GM10248 (cell line): ENCODE results near the gene SLC25A51.

ENCODE experiments used
- CTCF ChIA-PET: fragments of 300-600 bp; sonication (Branson Sonifier 250); formaldehyde crosslinking; extraction: SDS; loops from one replicate; lab custom pipeline; 2021; ENCODE audit warnings: antibody characterized with exemption; lab: Yijun Ruan, JAX
- POLR2A ChIA-PET: fragments of 350-650 bp; sonication (Branson Sonifier 250); formaldehyde crosslinking; extraction: SDS; loops from one replicate; lab custom pipeline; 2020; ENCODE audit warnings: antibody characterized with exemption; lab: Yijun Ruan, JAX
- DNase-seq: peaks from one replicate; pipeline ENCODE4 v3.0.0; 2012; ENCODE audit errors: extremely low spot score
- TF ChIP-seq, protein P1 (sequence below): IDR thresholded peaks from 2 replicates; pipeline ENCODE4 v1.5.1; 2012; ENCODE audit warnings: mild to moderate bottlenecking, low read depth; ENCODE audit errors: extremely low read depth, missing control alignments, control extremely low read depth

SLC25A51 gene

DNA sequence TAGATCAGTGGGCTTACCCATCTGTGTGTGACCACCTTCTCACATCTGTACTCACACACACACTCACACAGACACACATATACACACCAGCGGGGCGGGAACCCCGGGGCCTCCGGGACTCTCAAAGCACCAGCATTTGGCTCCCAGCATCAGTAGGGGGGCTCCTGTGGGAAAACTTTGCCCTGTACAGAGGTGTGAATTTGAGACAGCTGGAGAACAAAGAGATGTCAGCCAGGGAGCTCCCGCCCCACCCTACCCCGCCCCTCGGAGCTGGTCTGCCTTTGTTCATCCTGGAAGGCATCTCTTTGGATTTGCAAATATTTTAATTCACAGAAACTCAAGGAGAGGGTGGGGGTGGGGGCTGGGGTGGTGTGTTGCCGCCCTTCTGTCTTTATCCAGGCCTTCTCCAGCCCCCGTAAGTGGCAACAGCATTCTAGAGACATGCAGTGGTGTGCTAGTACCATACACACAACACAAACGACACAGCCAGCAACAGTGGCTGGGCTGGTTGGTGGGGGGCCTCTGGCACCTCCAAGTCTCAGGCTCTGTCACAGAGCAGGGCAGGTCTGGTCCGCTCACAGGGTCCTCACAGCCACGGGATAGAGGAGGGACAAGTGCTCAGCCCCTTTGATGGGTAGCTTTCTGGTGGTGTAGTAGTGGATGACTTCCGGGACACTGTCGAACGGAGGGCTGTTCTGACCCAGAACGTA lies 15.5 kb upstream of the SLC25A51 start:
- TF ChIP-seq, protein P1, sequence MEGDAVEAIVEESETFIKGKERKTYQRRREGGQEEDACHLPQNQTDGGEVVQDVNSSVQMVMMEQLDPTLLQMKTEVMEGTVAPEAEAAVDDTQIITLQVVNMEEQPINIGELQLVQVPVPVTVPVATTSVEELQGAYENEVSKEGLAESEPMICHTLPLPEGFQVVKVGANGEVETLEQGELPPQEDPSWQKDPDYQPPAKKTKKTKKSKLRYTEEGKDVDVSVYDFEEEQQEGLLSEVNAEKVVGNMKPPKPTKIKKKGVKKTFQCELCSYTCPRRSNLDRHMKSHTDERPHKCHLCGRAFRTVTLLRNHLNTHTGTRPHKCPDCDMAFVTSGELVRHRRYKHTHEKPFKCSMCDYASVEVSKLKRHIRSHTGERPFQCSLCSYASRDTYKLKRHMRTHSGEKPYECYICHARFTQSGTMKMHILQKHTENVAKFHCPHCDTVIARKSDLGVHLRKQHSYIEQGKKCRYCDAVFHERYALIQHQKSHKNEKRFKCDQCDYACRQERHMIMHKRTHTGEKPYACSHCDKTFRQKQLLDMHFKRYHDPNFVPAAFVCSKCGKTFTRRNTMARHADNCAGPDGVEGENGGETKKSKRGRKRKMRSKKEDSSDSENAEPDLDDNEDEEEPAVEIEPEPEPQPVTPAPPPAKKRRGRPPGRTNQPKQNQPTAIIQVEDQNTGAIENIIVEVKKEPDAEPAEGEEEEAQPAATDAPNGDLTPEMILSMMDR = no peak
- POLR2A ChIA-PET = no interaction called here
- CTCF ChIA-PET = interaction anchor here (1.1 to 1.9 kb wide), 3 partner anchors 11 to 514 kb away, joined by 3 to 4 read pairs (median 3); no protein-coding TSS in a partner anchor
- DNase-seq = no peak

DNA sequence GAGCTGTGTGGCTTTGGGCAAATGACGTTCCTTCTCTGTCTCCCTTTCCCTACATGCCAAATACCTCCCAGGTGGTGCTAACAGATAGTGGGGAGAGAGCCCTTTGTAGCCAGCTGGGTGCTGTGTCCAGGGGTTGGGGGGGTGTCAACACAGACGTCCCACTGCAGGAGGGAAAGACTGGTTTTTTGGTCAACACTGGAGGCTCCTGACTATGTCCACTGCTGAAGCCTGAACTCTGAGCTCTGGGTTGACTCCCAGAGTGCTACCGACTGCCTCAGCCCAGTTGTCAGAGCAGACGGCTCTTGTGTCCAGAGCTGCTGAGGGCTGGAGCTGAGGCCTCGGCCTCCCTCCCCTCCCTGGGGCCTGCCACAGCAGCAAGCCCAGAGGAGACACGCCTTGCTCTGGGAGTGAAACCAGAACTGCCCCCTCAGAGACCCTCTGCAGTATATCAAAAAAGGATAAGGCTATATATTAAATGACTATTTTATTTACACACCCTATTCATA lies 14.8 kb upstream of the SLC25A51 start:
- ChIA-PET POLR2A (no interaction called here), CTCF (interaction anchor here (0.9 to 1.9 kb wide), 3 partner anchors 10 to 170 kb away, joined by 3 to 4 read pairs (median 4); no protein-coding TSS in a partner anchor)

DNA sequence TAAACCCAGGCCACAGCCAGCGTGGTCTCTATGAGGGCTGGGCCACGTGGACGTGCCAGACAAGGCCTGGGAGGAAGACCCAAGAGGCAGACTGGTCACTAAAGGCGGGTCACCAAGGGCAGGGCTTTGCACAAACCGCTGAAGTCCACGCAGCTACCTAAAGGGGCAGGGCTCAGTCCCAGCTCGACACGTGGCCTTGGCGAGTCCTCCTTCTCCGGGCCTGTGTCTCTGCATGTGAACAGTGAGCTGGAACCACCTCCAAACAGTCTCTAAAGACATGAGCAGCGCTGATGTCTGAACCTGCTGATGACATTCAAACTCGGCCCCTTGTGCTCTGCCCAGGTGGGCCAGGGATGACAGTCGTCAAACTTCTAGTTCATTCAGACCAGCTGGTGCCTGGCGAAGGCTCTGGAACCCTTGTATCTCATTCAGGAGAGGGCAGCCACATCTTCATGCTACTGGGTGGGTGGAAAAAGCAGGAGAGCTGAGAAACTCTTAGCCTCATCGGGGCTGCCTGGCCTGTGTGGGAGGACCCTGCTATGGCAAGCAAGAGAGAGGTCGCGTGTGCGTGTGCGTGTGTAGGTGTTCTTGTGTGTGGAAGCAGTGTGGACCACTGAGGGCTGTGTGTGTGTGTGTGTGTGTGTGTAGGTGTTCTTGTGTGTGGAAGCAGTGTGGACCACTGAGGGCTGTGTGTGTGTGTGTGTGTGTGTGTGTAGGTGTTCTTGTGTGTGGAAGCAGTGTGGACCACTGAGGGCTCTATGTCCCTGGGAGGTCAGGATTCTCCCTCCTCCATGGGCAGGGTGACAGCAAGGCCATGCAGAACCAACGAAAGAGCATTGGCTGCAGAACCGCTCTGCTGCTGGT lies 14.1 kb upstream of the SLC25A51 start:
- CTCF ChIA-PET = interaction anchor here (0.8 to 1.9 kb wide), 3 partner anchors 10 to 482 kb away, joined by 3 to 4 read pairs (median 4); no protein-coding TSS in a partner anchor
- TF ChIP-seq, protein P1 = no peak
- no peak for DNase-seq
- POLR2A ChIA-PET = no interaction called here

More for the DNA sequence above, 14.8 kb upstream of the SLC25A51 start:
- TF ChIP-seq, protein P1 = no peak
- no peak for DNase-seq

DNA sequence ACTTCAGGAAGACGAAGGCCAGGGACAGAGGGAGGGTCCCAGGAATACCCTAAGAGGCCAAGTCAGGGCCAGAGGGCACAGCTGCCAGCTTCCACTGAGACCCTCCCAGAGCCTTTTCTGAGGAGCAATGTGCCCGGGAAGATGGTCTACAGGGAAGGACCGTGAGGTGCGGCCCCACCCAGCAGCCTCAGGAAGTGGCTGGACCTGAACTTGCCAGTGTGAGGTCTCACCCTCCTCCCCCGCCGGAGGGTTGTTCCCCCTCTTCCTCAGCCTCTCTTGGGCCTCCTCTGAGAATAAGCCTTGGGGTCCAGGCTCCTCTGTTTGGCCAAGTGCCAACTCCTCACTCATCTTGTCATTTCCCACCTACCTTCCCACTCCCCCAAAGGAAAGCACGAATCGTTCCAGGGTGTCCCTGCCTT lies 13.4 kb upstream of the SLC25A51 start:
- TF ChIP-seq, protein P1 = no peak
- ChIA-PET CTCF (interaction anchor here (0.8 to 1.9 kb wide), 3 partner anchors 9 to 483 kb away, joined by 3 to 4 read pairs (median 3); no protein-coding TSS in a partner anchor), POLR2A (no interaction called here)
- no peak for DNase-seq

DNA sequence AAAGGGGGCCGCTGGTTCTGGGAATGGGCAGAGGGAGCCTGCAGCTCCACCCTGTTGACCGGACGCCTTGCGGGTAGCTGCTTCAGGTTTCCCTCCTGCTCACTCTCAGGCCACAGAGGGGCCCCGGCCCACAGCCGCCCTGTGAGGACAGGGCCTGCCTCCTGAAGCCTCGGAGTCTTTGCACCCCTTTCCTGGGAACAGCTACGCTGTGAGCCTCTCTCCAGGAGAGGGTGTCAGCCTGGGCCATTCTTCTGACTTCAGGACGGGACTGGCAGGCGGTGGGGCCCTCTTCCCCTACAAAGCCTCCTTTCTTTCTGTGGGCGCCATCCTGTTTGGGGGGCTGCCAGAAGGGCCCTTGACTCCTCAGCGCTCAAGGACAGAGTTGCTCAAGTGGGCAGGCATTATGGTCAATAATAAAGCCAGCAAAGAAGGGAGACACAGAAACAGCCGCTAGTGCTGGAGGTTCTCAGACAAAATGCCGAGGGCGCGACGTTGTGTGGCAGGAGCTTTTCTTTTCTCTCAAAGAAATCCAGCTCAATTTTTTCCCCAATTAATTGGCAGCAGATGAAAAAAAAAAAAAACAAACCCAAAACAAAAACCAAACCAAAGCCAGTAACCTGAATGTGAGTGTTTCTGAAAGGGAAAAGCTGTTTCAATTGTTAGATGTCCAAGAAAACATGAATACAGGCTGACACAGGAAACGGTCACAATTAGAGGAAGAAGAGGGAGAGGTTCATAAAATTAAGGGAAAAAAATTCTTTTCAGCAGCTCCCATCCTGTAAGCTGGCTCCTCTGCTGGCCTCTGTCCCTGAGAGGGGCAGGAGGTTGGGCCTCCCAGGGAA lies 12.8 kb upstream of the SLC25A51 start:
- TF ChIP-seq, protein P1 = no peak
- DNase-seq = no peak
- CTCF ChIA-PET = interaction anchor here (1.0 to 6.5 kb wide), 4 partner anchors 13 to 515 kb away, joined by 3 to 38 read pairs (median 6); no protein-coding TSS in a partner anchor
- POLR2A ChIA-PET = no interaction called here
